HEK293T (cell line): Measurements from ENCODE around the gene PRPF6.

ENCODE experiments used
- BHLHE40 ChIP-seq: fragments of 450-650 bp; IDR thresholded peaks from 2 replicates; pipeline ENCODE4 v1.6.1; 2016; ENCODE audit warnings: mild to moderate bottlenecking, moderate library complexity, borderline replicate concordance
- CTBP1 ChIP-seq: fragments of 450-650 bp; IDR thresholded peaks from 2 replicates; pipeline ENCODE4 v1.6.1; 2016; ENCODE audit warnings: borderline replicate concordance
- FOXA1 ChIP-seq: fragments of 450-650 bp; IDR thresholded peaks from 2 replicates; pipeline ENCODE4 v1.6.1; 2016; ENCODE audit warnings: mild to moderate bottlenecking
- FOXM1 ChIP-seq: fragments of 450-650 bp; IDR thresholded peaks from 2 replicates; pipeline ENCODE4 v1.6.1; 2017; ENCODE audit warnings: mild to moderate bottlenecking, borderline replicate concordance
- LEF1 ChIP-seq: fragments of 450-650 bp; IDR thresholded peaks from 2 replicates; pipeline ENCODE4 v1.6.1; 2017; ENCODE audit warnings: mild to moderate bottlenecking, borderline replicate concordance
- NFRKB ChIP-seq: fragments of 450-650 bp; IDR thresholded peaks from 2 replicates; pipeline ENCODE4 v1.6.1; 2016; ENCODE audit warnings: mild to moderate bottlenecking, moderate library complexity
- PKNOX1 ChIP-seq: fragments of 450-650 bp; IDR thresholded peaks from 2 replicates; pipeline ENCODE4 v1.6.1; 2016
- SP1 ChIP-seq: fragments of 450-650 bp; IDR thresholded peaks from 2 replicates; pipeline ENCODE4 v1.6.1; 2017
- ZNF384 ChIP-seq: fragments of 450-650 bp; IDR thresholded peaks from 2 replicates; pipeline ENCODE4 v1.6.1; 2016

- TF ChIP-seq SP1 (no peak), PKNOX1 (no peak), FOXA1 (no peak), ZNF384 (no peak), LEF1 (no peak), NFRKB (no peak), FOXM1 (no peak), BHLHE40 (no peak), CTBP1 (no peak)
Observed at GRCh38 chr20:64080813-64081623, 100.1 kb downstream of the PRPF6 start.
